Prostate gland (tissue), 2 donors: ENCODE results near the gene CFAP221. TPM values are rescaled to one million over a fixed set of nuclear protein-coding genes. Genes with fewer than 3 reads are reported as not detected.

Experiments
- DNase-seq: peaks from one replicate; pipeline ENCODE4 v3.0.0-alpha.2; 2019; ENCODE audit warnings: low spot score
- H3K27ac ChIP-seq, 2 donors: fragments of 200-600 bp; sonication (generic); 2 replicates each; pipeline ENCODE4 v1.5.1; 2017 to 2019
- H3K27me3 ChIP-seq: fragments of 200-600 bp; sonication (generic); replicated peaks from 2 replicates; pipeline ENCODE4 v1.5.1; 2019; ENCODE audit not compliant: insufficient read depth
- H3K36me3 ChIP-seq, 2 donors: fragments of 200-600 bp; sonication (generic); 1 replicate in 1 of 2; 2 replicates in 1 of 2; pipeline versions ENCODE4 v1.5.1 to v1.8.1; 2017 to 2019
- H3K4me1 ChIP-seq: fragments of 200-600 bp; sonication (generic); replicated peaks from 2 replicates; pipeline ENCODE4 v1.5.1; 2019
- H3K4me3 ChIP-seq, 2 donors: fragments of 200-600 bp; sonication (generic); 2 replicates each; pipeline ENCODE4 v1.5.1; 2017 to 2019
- H3K9me3 ChIP-seq: fragments of 200-600 bp; sonication (generic); 2 replicates; pipeline ENCODE4 v1.5.1; 2017
- POLR2A ChIP-seq: fragments of 450-650 bp; IDR thresholded peaks from one replicate; pipeline ENCODE4 v1.6.1; 2016; ENCODE audit warnings: antibody characterized with exemption, mild to moderate bottlenecking
- POLR2AphosphoS5 ChIP-seq: sonication (generic); formaldehyde crosslinking; IDR thresholded peaks from one replicate; pipeline ENCODE4 v1.6.1; 2017; ENCODE audit warnings: antibody characterized with exemption
- WGBS: methylation state at CpG from one replicate; pipeline ENCODE4 v1.1.5; 2018; 5-methylcytosine and 5-hydroxymethylcytosine counted together
- intact Hi-C: fragments of 100-400 bp; cut with DNase I; formaldehyde crosslinking; loops from one replicate; pipeline ENCODE4 v1.14.2; 2022
- total RNA-seq, 2 donors: library from RNA; depleted of rRNA; stranded (reverse); fragments of >200 nt; gene quantifications; one replicate each; pipeline ENCODE4 v1.1.0, GENCODE V29; 2016
- TF ChIP-seq, protein P1 (sequence below), 4 experiments: fragments of 200-600 bp in 2 of 4; fragments of 450-650 bp in 2 of 4; sonication (generic) in 2 of 4; IDR thresholded peaks; 1 replicate in 3 of 4; 2 replicates in 1 of 4; pipeline ENCODE4 v1.5.1; 2016 to 2019; ENCODE audit warnings: antibody characterized with exemption in 4 of 4, mild to moderate bottlenecking in 2 of 4, moderate library complexity in 2 of 4

The CFAP221 gene
- total RNA-seq, 2 donors from 2014 or later, result 18.3 TPM; not detected in 1

DNA sequence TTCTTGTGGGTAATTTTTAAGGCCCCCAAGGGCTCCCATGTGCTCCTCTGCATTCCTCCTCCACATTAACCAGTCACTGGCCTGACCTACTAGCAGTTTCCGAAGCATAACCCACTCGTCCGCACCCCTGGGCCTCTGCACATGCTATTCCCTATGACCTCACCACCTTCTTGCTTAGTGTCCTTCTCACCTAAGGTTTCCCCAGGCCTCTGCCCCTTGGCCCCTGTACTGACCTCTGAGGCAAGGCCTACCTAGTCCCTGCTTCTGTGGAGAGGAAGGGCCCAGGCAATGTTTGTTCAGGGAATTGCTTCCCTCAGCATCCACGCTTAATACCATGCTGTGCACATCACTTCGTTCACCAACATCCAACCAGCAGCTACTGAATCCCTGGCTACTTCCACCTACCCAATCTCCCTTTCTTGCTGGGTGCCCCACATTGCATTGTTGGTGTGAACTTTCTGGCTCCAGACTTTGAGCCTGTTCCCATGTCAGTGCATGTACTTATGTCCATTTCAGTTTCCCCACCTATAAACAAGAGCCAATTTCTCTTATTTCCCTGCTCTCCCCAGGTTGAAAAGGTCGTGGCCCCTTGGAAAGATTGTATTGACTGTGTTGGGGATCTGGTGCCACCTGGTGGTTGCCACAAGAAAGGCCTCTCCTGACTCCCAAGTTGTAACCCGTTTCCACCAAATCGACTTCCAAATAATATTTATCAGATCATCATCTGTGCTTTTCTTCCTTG is 115.5 kb downstream of the CFAP221 start:
- Histone ChIP-seq H3K27ac (no peak overlapping the region), H3K9me3 (no peaks in the 10 kb centered on the region), H3K36me3 (no peaks in the 10 kb centered on the region), H3K27me3 (no peaks in the 10 kb centered on the region), H3K4me3 (no peak overlapping the region), H3K4me1 (no peaks in the 10 kb centered on the region)
- WGBS, result 48% methylated on average over 8 of the region's 8 CpGs
- no peak for DNase-seq
- intact Hi-C loops, result loop anchor here (5.0 to 10.0 kb wide), 2 partner anchors 252 to 645 kb away; no protein-coding TSS in a partner anchor
- TF ChIP-seq POLR2AphosphoS5, result no peak
- no peak for TF ChIP-seq POLR2A
- TF ChIP-seq, protein P1, sequence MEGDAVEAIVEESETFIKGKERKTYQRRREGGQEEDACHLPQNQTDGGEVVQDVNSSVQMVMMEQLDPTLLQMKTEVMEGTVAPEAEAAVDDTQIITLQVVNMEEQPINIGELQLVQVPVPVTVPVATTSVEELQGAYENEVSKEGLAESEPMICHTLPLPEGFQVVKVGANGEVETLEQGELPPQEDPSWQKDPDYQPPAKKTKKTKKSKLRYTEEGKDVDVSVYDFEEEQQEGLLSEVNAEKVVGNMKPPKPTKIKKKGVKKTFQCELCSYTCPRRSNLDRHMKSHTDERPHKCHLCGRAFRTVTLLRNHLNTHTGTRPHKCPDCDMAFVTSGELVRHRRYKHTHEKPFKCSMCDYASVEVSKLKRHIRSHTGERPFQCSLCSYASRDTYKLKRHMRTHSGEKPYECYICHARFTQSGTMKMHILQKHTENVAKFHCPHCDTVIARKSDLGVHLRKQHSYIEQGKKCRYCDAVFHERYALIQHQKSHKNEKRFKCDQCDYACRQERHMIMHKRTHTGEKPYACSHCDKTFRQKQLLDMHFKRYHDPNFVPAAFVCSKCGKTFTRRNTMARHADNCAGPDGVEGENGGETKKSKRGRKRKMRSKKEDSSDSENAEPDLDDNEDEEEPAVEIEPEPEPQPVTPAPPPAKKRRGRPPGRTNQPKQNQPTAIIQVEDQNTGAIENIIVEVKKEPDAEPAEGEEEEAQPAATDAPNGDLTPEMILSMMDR (IDR thresholded peaks at IDR 0.05), result peak; percentile 69 to 75 (median 71)

DNA sequence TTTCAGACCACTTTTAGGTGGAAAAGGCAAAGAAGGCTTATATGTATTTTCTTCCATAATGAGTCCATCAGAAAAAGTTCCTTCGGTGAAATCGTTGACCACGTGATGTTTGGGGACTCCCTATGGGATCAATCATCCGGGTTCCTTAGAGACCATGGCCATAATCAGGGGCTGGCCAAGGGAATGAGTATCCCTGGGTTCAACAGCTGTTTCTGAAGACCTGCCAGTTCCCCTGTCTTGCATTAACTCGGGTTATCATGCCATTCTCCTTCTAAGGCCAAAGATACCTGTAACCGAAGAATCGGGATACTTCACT is 116.1 kb downstream of the CFAP221 start:
- TF ChIP-seq POLR2AphosphoS5, result no peak
- TF ChIP-seq, protein P1 (IDR thresholded peaks at IDR 0.05), result no peak
- TF ChIP-seq POLR2A, result no peak
- DNase-seq, result no peak
- intact Hi-C loops, result loop anchor here (5.0 to 10.0 kb wide), 2 partner anchors 253 to 646 kb away; no protein-coding TSS in a partner anchor
- no peak overlapping the region for H3K27ac ChIP-seq
- H3K4me3 ChIP-seq, result no peak overlapping the region
- no peaks in the 10 kb centered on the region for H3K9me3 ChIP-seq
- H3K4me1 ChIP-seq, result no peaks in the 10 kb centered on the region
- WGBS, result 75% methylated on average over 7 of the region's 7 CpGs
- H3K36me3 ChIP-seq, result no peaks in the 10 kb centered on the region
- no peaks in the 10 kb centered on the region for H3K27me3 ChIP-seq

DNA sequence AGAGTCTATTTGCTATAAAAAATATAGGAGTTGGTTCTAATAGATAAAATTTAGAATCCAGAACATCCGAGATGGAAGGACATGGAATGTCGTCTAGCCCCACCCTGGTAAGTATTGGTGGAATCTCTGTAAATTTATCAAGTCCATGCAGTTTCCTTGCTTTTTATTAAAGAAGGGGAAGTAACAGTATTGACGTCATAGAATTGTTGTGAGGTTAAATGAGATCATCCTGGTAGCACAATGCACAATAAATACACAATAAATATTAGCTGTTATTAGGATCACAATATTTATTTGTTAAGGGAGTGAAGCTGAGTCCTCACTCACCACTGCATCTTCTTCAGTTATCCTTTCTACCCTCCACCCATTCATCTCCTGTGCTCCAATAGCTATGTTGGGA is 118.0 kb downstream of the CFAP221 start:
- Histone ChIP-seq H3K9me3 (no peaks in the 10 kb centered on the region), H3K27me3 (no peaks in the 10 kb centered on the region), H3K36me3 (no peaks in the 10 kb centered on the region), H3K4me1 (no peaks in the 10 kb centered on the region), H3K4me3 (no peak overlapping the region), H3K27ac (no peak overlapping the region)
- TF ChIP-seq, protein P1 (IDR thresholded peaks at IDR 0.05), result no peak
- TF ChIP-seq POLR2A (no peak), POLR2AphosphoS5 (no peak)
- WGBS, result 76% methylated on average over 3 of the region's 3 CpGs
- intact Hi-C loops, result loop anchor here (5.0 to 10.0 kb wide), 2 partner anchors 255 to 647 kb away; no protein-coding TSS in a partner anchor
- DNase-seq, result no peak

DNA sequence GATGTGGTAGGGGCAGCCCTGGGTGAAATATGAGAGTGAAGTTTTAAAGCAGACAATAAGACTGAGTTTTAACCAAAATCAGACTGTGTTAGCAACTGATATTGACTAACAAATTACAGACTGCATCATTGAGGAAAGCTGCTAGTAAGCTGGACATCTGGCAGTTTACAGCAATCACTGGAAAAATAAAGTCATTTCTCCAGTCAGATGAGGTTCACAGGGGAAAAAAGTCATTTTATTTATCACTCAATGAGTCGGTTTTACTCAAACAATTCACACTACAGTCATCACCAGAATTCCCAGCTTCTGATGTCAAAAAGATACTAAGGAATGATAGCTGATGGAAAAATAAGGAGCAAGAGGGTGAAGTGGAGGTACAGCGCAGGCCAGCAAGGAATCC is 124.3 kb downstream of the CFAP221 start:
- TF ChIP-seq POLR2AphosphoS5 (no peak), POLR2A (no peak)
- TF ChIP-seq, protein P1 (IDR thresholded peaks at IDR 0.05), result no peak
- DNase-seq, result no peak
- H3K4me3 ChIP-seq, result no peak overlapping the region
- WGBS, result 62% methylated on average over 2 of the region's 2 CpGs
- H3K9me3 ChIP-seq, result no peaks in the 10 kb centered on the region
- H3K27ac ChIP-seq, result no peak overlapping the region
- no peaks in the 10 kb centered on the region for H3K4me1 ChIP-seq
- no peaks in the 10 kb centered on the region for H3K36me3 ChIP-seq
- intact Hi-C loops, result loop anchor here (10.0 kb wide), 1 partner anchor 654 kb away; no protein-coding TSS in a partner anchor
- no peaks in the 10 kb centered on the region for H3K27me3 ChIP-seq

DNA sequence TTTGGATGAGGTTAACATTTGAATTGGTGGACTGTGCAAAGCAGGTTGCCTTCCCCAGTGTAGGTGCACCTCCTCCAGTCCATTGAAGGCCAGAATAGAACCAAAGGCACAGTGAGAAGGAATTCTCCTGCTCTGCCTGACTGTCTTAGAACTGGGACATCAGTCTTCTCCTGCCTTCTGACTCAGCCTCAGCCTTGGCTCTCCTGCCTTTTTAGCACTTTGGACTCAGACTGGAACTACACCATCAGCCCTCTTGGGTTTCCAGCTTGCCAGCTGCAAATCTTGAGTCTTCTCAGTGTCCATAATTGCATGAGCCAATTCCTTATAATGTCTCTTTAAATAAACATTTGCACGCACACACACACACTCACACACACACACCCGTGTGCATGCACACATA is 126.8 kb downstream of the CFAP221 start:
- 62% methylated on average over 2 of the region's 2 CpGs for WGBS
- H3K36me3 ChIP-seq, result no peaks in the 10 kb centered on the region
- H3K4me3 ChIP-seq, result no peak overlapping the region
- no peaks in the 10 kb centered on the region for H3K27me3 ChIP-seq
- no peaks in the 10 kb centered on the region for H3K9me3 ChIP-seq
- TF ChIP-seq, protein P1 (IDR thresholded peaks at IDR 0.05), result no peak
- TF ChIP-seq POLR2A (no peak), POLR2AphosphoS5 (no peak)
- no peaks in the 10 kb centered on the region for H3K4me1 ChIP-seq
- no peak for DNase-seq
- intact Hi-C loops, result no loop called here
- no peak overlapping the region for H3K27ac ChIP-seq
